Measurements from ENCODE around the gene PTPRT.

Gene PTPRT

GRCh38 chr20:42483730-42484303 is 705.9 kb downstream of the PTPRT start:
- Histone ChIP-seq H3K27ac (no peak overlapping the region), H3K36me3 (no peaks in the 10 kb centered on the region), H3K4me3 (ENCODE audit: low read depth in 1 of 2, low read length in 1 of 2) (no peak overlapping the region), H3K4me1 (ENCODE audit: control insufficient read depth in 1 of 2, insufficient read depth in 1 of 2, low read depth in 1 of 2, low read length in 1 of 2) (no peaks in the 10 kb centered on the region), H3K27me3 (no peaks in the 10 kb centered on the region), H3K9me3 (no peaks in the 10 kb centered on the region)
- no peak for TF ChIP-seq CTCF (IDR thresholded peaks at IDR 0.05)

DNA sequence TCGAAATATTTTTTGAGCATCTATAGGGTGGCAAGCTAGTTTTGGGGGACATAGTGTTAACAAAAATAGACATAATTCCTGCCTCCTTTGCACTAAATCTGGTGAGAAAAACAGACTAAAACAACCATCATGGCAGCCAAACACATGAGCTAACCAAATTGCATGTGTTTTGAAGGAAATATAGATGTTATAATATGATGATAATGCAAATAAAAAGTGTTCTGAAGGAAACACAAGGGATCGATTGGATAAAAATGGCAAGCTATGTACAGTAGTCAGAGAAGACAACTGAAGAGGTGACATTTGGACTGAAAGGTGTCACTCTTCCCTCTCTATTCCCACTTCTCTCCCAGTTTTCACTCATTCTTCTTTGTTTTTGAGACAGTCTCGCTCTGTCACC is 706.9 kb downstream of the PTPRT start:
- H3K27me3 ChIP-seq, result no peaks in the 10 kb centered on the region
- H3K36me3 ChIP-seq, result no peaks in the 10 kb centered on the region
- H3K9me3 ChIP-seq, result no peaks in the 10 kb centered on the region
- no peaks in the 10 kb centered on the region for H3K4me1 ChIP-seq (ENCODE audit: control insufficient read depth in 1 of 2, insufficient read depth in 1 of 2, low read depth in 1 of 2, low read length in 1 of 2)
- no peak for TF ChIP-seq CTCF (IDR thresholded peaks at IDR 0.05)
- H3K4me3 ChIP-seq (ENCODE audit: low read depth in 1 of 2, low read length in 1 of 2), result no peak overlapping the region
- no peak overlapping the region for H3K27ac ChIP-seq

- Histone ChIP-seq H3K36me3 (no peaks in the 10 kb centered on the region), H3K4me1 (ENCODE audit: control insufficient read depth in 1 of 2, insufficient read depth in 1 of 2, low read depth in 1 of 2, low read length in 1 of 2) (no peaks in the 10 kb centered on the region), H3K27me3 (no peaks in the 10 kb centered on the region), H3K27ac (no peak overlapping the region), H3K9me3 (no peaks in the 10 kb centered on the region), H3K4me3 (ENCODE audit: low read depth in 1 of 2, low read length in 1 of 2) (no peak overlapping the region)
- TF ChIP-seq CTCF (IDR thresholded peaks at IDR 0.05), result no peak
Observed at GRCh38 chr20:42475773-42476172, 713.9 kb downstream of the PTPRT start.

- no peak for TF ChIP-seq CTCF (IDR thresholded peaks at IDR 0.05)
- Histone ChIP-seq H3K4me3 (ENCODE audit: low read depth in 1 of 2, low read length in 1 of 2) (no peak overlapping the region), H3K4me1 (ENCODE audit: control insufficient read depth in 1 of 2, insufficient read depth in 1 of 2, low read depth in 1 of 2, low read length in 1 of 2) (no peaks in the 10 kb centered on the region), H3K27me3 (no peaks in the 10 kb centered on the region), H3K27ac (no peak overlapping the region), H3K9me3 (no peaks in the 10 kb centered on the region), H3K36me3 (no peaks in the 10 kb centered on the region)
Observed at GRCh38 chr20:42474646-42475045, 715.1 kb downstream of the PTPRT start.

GRCh38 chr20:42472198-42472597 is 717.5 kb downstream of the PTPRT start:
- Histone ChIP-seq H3K36me3 (no peaks in the 10 kb centered on the region), H3K27me3 (no peaks in the 10 kb centered on the region), H3K4me1 (ENCODE audit: control insufficient read depth in 1 of 2, insufficient read depth in 1 of 2, low read depth in 1 of 2, low read length in 1 of 2) (no peaks in the 10 kb centered on the region), H3K4me3 (ENCODE audit: low read depth in 1 of 2, low read length in 1 of 2) (no peak overlapping the region), H3K9me3 (no peaks in the 10 kb centered on the region), H3K27ac (no peak overlapping the region)
- TF ChIP-seq CTCF (IDR thresholded peaks at IDR 0.05), result no peak

Data from neutrophil (primary cell).